Lung (tissue), 12 donors: ENCODE data around the gene ARHGEF17. TPM values are rescaled to one million over a fixed set of nuclear protein-coding genes. Genes with fewer than 3 reads are reported as not detected.
"Not testable (repeated sequence)": the region's sequence is repeated elsewhere in the genome, so short reads cannot be mapped to it uniquely, and the experiment has no call there.

Experiments used
- ATAC-seq: fragments of 200-7000 bp; cut with Tn5 transposase; one replicate; pipeline ENCODE4 v1.9.1; 2020; ENCODE audit warnings: moderate number of reproducible peaks; ENCODE audit not compliant: insufficient read depth, low FRiP score
- DNase-seq, 3 donors: peaks; one replicate each; pipeline ENCODE4 v3.0.0-alpha.2; 2013 to 2017
- H3K27ac ChIP-seq, 2 donors: one replicate each; pipeline ENCODE4 v1.5.1; 2013; ENCODE audit warnings: mild to moderate bottlenecking in 2 of 2, moderate library complexity in 2 of 2, control low read depth in 1 of 2, inconsistent platforms in 1 of 2, low read depth in 1 of 2, low read length in 1 of 2
- H3K27me3 ChIP-seq, 3 donors: one replicate each; pipeline ENCODE4 v1.5.1; 2013; ENCODE audit warnings: low read length in 2 of 3; ENCODE audit not compliant: control insufficient read depth in 3 of 3, insufficient read depth in 3 of 3
- H3K36me3 ChIP-seq, 4 donors: one replicate each; pipeline ENCODE4 v1.5.1; 2013; ENCODE audit warnings: low read length in 4 of 4, mild to moderate bottlenecking in 1 of 4, moderate library complexity in 1 of 4; ENCODE audit not compliant: control insufficient read depth in 4 of 4, insufficient read depth in 4 of 4
- H3K4me1 ChIP-seq, 5 donors: one replicate each; pipeline ENCODE4 v1.5.1; 2013; ENCODE audit warnings: low read length in 5 of 5, mild to moderate bottlenecking in 2 of 5, moderate library complexity in 1 of 5; ENCODE audit not compliant: control insufficient read depth in 5 of 5, insufficient read depth in 5 of 5
- H3K4me3 ChIP-seq: one replicate; pipeline ENCODE4 v1.5.1; 2013; ENCODE audit warnings: mild to moderate bottlenecking, control low read depth, moderate library complexity
- H3K9ac ChIP-seq, 2 donors: one replicate each; pipeline ENCODE4 v1.5.1; 2013; ENCODE audit warnings: low read length in 2 of 2, control low read depth in 1 of 2; ENCODE audit not compliant: insufficient read depth in 1 of 2
- H3K9me3 ChIP-seq, 4 donors: one replicate each; pipeline ENCODE4 v1.5.1; 2013; ENCODE audit warnings: low read length in 3 of 4, mild to moderate bottlenecking in 1 of 4, moderate library complexity in 1 of 4; ENCODE audit not compliant: control insufficient read depth in 4 of 4, insufficient read depth in 3 of 4
- CTCF ChIP-seq: IDR thresholded peaks from 2 replicates; pipeline ENCODE4 v1.5.1; 2012; ENCODE audit warnings: mild to moderate bottlenecking; ENCODE audit errors: control extremely low read depth, extremely low read depth
- WGBS, 2 donors: extraction: QIAGEN DNeasy Blood & Tissue Kit; methylation state at CpG; one replicate each; pipeline ENCODE4 v1.1.7; 2013; 5-methylcytosine and 5-hydroxymethylcytosine counted together
- polyA plus RNA-seq, 2 donors: library from polyadenylated mRNA; stranded (reverse); fragments of 200-250 nt; gene quantifications; one replicate each; pipeline ENCODE4 v1.2.1, GENCODE V29; 2013
- total RNA-seq, 2 donors: library from RNA; depleted of rRNA in 1 of 2; stranded (reverse); fragments of >200 nt in 1 of 2; gene quantifications; one replicate each; pipeline ENCODE4 v1.2.1, GENCODE V29; 2014 to 2021
- donor health status: control.
- donor health status: control.
- donor health status: Bipolar disorder and iron deficiency.
- donor health status: healthy.
- donor health status: DM: yes; HTN: yes; CAD: no.

Gene ARHGEF17
- total and polyA plus RNA-seq, 4 donors = 27.9 to 74.6 (median 53.5) TPM

DNA sequence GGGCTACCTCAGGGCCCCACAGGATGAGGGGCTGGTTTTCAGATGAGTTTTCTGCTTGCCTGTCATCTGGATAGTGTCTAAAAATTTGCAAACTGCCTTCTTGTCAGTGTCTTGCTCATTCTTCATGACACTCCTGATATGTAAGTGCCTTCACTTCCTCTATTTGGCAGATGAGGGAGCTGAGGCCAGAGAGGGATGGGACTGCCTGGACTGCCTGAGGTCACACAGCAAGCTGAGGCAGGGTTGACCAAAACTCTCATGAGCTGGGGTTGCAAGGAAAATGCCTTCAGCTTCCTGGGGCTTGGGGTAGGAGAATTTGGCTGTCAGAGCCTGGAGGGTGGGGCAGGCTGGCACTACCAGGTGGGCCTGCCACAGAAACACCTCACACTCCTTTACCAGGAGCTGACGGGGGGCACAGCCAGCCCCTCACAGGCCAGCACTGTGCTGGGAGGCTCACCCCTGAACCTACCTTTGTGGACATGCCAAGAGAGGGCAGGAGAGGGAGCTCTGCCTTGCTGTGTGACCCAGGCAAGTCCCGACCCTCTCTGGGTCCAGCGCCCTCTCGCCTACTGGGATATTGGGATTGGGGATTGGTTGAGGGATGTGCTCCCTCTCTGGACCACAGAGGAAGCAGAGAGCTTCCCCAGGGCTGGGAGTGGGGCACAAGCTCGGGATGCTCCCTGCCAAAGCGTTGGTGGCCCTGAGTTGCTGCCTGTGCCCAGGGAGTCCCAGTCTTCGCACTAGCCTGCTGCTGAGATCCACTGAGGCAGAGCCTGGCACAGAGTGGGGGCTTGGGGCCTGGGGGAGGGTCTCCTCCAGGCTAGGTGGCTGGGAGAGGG is 37.8 kb upstream of the ARHGEF17 start:
- no peak for TF ChIP-seq CTCF

GRCh38 chr11:73270855-73271477 is 37.1 kb upstream of the ARHGEF17 start:
- Histone ChIP-seq H3K4me1 (peaks cover 0 to 22% (median 0%) of the 10 kb centered on the region in 5 donors), H3K27ac (no peak overlapping the region), H3K9me3 (no peaks in the 10 kb centered on the region), H3K4me3 (no peak overlapping the region), H3K9ac (no peak overlapping the region), H3K27me3 (no peaks in the 10 kb centered on the region), H3K36me3 (no peaks in the 10 kb centered on the region)
- DNase-seq (no peak), ATAC-seq (no peak)
- 86 to 89% methylated on average over 18 of the region's 18 CpGs for whole genome bisulfite sequencing, 2 donors
- no peak for TF ChIP-seq CTCF

More for the DNA sequence above, 37.8 kb upstream of the ARHGEF17 start:
- Histone ChIP-seq H3K4me1 (peaks cover 0 to 22% (median 0%) of the 10 kb centered on the region in 5 donors), H3K4me3 (no peak overlapping the region), H3K27me3 (no peaks in the 10 kb centered on the region), H3K27ac (no peak overlapping the region), H3K36me3 (no peaks in the 10 kb centered on the region), H3K9me3 (no peaks in the 10 kb centered on the region), H3K9ac (no peak overlapping the region)
- DNase-seq (no peak), ATAC-seq (no peak)
- WGBS, 2 donors = 92% methylated on average over 7 of the region's 7 CpGs

DNA sequence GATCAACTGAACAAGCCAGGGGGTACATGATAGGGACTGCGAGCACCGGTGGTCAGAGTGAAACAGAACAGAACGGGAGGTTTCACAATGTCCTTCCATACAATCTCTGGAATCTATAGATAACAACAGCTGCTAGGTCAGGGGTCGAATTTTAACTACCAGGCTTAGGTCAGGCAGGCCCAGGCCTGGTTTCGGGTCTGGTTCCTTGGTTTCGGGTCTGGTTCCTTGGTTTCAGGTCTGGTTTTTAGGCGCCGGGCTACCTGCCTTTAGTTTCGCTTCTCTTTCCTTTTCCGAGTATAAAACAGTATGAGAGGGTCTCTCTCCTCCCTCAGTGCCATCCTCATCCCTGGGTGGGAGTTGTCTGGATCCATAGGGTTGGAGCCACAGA is 36.6 kb upstream of the ARHGEF17 start:
- H3K36me3 ChIP-seq, H3K4me3 ChIP-seq, ATAC-seq, H3K27ac ChIP-seq, DNase-seq, H3K27me3 ChIP-seq, H3K9ac ChIP-seq, H3K9me3 ChIP-seq: not testable (repeated sequence)
- H3K4me1 ChIP-seq = peaks cover 0 to 21% (median 0%) of the 10 kb centered on the region in 5 donors
- WGBS, 2 donors = 77 to 82% methylated on average over 10 of the region's 10 CpGs

DNA sequence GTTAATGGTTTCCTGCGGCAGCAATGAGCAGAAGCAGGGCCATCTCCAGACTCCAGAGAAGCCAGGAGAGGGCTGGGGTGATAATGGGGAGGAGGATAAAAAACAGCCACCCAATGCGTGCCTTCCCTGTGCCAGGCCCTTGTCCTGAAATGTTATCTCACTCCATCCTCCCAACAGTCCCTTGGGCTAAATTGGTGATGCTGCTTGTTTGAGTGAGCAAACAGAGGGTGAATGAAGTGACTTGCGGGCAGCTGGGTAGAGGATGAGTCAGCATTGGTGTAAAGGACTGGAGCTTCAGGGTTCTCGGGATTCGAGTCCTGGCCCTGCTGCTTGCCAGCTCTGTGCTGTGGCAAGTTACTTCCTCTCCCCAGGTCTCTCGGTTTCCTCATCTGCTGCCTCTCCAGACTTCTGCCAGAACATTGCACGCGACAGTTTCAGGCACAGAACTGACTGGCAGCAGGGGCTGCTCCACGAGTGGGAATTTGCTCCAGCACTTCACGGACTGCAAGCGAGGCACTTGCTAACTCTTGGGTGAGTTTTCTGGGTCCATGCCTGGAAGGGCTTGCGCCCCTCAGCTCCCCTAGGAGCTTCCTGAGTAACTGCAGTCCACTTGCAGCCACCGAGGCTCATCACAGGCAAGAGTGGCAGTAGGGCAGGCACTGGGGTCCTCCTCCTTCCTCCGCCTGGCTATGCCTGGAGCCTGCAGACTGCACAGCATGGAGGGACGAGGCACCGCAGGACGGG is 36.0 kb upstream of the ARHGEF17 start, which contains the start of gene P2RY6:
Gene P2RY6, plus strand, starts transcription at position 403 of the 744 bp plus-strand sequence. CDS start 24,181 bp downstream, outside the sequence.
- Histone ChIP-seq H3K27ac (no peak within 1 kb of the TSS), H3K9me3 (no peaks in the 10 kb centered on the region), H3K4me3 (no peak within 1 kb of the TSS), H3K27me3 (no peaks in the 10 kb centered on the region), H3K36me3 (no peaks in the 10 kb centered on the region), H3K9ac (no peak within 1 kb of the TSS), H3K4me1 (peaks cover 0 to 18% (median 0%) of the 10 kb centered on the region in 5 donors)
- peak; percentile 63 for ATAC-seq
- no peak for TF ChIP-seq CTCF
- 66 to 74% methylated on average over 17 of the region's 17 CpGs for WGBS, 2 donors
- DNase-seq = no peak
